HepG2 (cell line): ENCODE data around the gene OPTN. TPM values are rescaled to one million over a fixed set of nuclear protein-coding genes. Genes with fewer than 3 reads are reported as not detected.

ENCODE experiments used
- ARHGAP35 ChIP-seq: sonication (generic); formaldehyde crosslinking; IDR thresholded peaks from 2 replicates; pipeline ENCODE4 v1.9.0; 2022; ENCODE audit warnings: mild to moderate bottlenecking, inconsistent platforms, moderate library complexity, missing genetic modification reagents, borderline replicate concordance
- CBFB ChIP-seq: sonication (generic); formaldehyde crosslinking; IDR thresholded peaks from 2 replicates; pipeline ENCODE4 v1.4.0; 2020; ENCODE audit warnings: missing genetic modification reagents
- ESRRA ChIP-seq: sonication (generic); formaldehyde crosslinking; IDR thresholded peaks from 2 replicates; pipeline ENCODE4 v1.5.1; 2020; ENCODE audit warnings: mild to moderate bottlenecking, low read depth, missing genetic modification reagents
- HIC2 ChIP-seq: sonication (generic); formaldehyde crosslinking; IDR thresholded peaks from 2 replicates; pipeline ENCODE4 v1.9.0; 2022; ENCODE audit warnings: low read depth, missing genetic modification reagents
- HMGA1 ChIP-seq: sonication (generic); formaldehyde crosslinking; conservative IDR thresholded peaks from 2 replicates; pipeline ENCODE4 v1.4.0; 2020; ENCODE audit warnings: missing genetic modification reagents
- IRF9 ChIP-seq: sonication (generic); formaldehyde crosslinking; IDR thresholded peaks from 2 replicates; pipeline ENCODE4 v1.8.0; 2022; ENCODE audit warnings: missing genetic modification reagents, mild to moderate bottlenecking, borderline replicate concordance
- SMC3 ChIP-seq: IDR thresholded peaks from 2 replicates; pipeline ENCODE4 v1.6.1; 2011; ENCODE audit warnings: low read length, improper control_type of control experiment
- SRSF4 ChIP-seq: fragments of 200-400 bp; formaldehyde crosslinking; IDR thresholded peaks from one replicate; pipeline ENCODE4 v1.6.1; 2018; ENCODE audit warnings: mild to moderate bottlenecking, low read depth, low read length, moderate library complexity; ENCODE audit not compliant: poor library complexity, severe bottlenecking
- THRA ChIP-seq: sonication (generic); formaldehyde crosslinking; IDR thresholded peaks from 2 replicates; pipeline ENCODE4 v1.4.0; 2020; ENCODE audit warnings: missing genetic modification reagents, borderline replicate concordance
- UBTF ChIP-seq: sonication (generic); formaldehyde crosslinking; IDR thresholded peaks from 2 replicates; pipeline ENCODE4 v1.4.0; 2020; ENCODE audit warnings: mild to moderate bottlenecking, missing genetic modification reagents
- ZBTB49 ChIP-seq: sonication (generic); formaldehyde crosslinking; IDR thresholded peaks from 2 replicates; pipeline ENCODE4 v1.4.0; 2020; ENCODE audit warnings: missing genetic modification reagents, borderline replicate concordance
- ZNF281 ChIP-seq: sonication (generic); formaldehyde crosslinking; IDR thresholded peaks from 2 replicates; pipeline ENCODE4 v1.4.0; 2020; ENCODE audit warnings: missing genetic modification reagents, borderline replicate concordance
- ZNF570 ChIP-seq: sonication (generic); formaldehyde crosslinking; IDR thresholded peaks from 2 replicates; pipeline ENCODE4 v1.4.0; 2020; ENCODE audit warnings: mild to moderate bottlenecking, missing genetic modification reagents, borderline replicate concordance
- ZNF607 ChIP-seq: sonication (generic); formaldehyde crosslinking; IDR thresholded peaks from 2 replicates; pipeline ENCODE4 v1.5.1; 2020; ENCODE audit warnings: missing genetic modification reagents, mild to moderate bottlenecking, borderline replicate concordance
- ZNF674 ChIP-seq: sonication (generic); formaldehyde crosslinking; IDR thresholded peaks from 2 replicates; pipeline ENCODE4 v1.5.0; 2020; ENCODE audit warnings: low read depth, mild to moderate bottlenecking, missing genetic modification reagents
- polyA plus RNA-seq, 8 experiments: library from polyadenylated mRNA; depleted of rRNA in 3 of 8; stranded (reverse) in 7 of 8; unstranded in 1 of 8; fragments of >200 nt; fragmentation: Illumina TruSeq in 4 of 8; extraction: Trizol in 4 of 8; gene quantifications; 2 replicates each; pipeline versions ENCODE4 v1.2.1 to v1.2.3, GENCODE V29; 2011 to 2016; ENCODE audit warnings: low read depth in 4 of 8, missing spikeins in 1 of 8, mixed read lengths in 1 of 8; ENCODE audit not compliant: insufficient read depth in 1 of 8
- total RNA-seq, 5 experiments: library from RNA; depleted of rRNA; stranded (reverse); fragments of >200 nt; fragmentation: Illumina TruSeq; extraction: Trizol; gene quantifications; 2 replicates each; pipeline ENCODE4 v1.2.3, GENCODE V29; 2016; ENCODE audit warnings: low read depth in 1 of 5

Gene OPTN
- total and polyA plus RNA-seq, 2 of the 13 experiments (the other 11 are each of a cell fraction or from before 2014, with no cell fraction given) = 13.4 to 46.6 TPM

- TF ChIP-seq HMGA1 (no peak), ZBTB49 (no peak), THRA (CRISPR knock-in tag) (no peak), SMC3 (0 out of 2 replicates have a peak, but pooled peaks have one; percentile 25), SRSF4 (no peak), UBTF (peak; percentile 30; the same call in 1 of the 2 replicates), ESRRA (CRISPR knock-in tag) (no peak), ARHGAP35 (CRISPR knock-in tag) (no peak), IRF9 (CRISPR knock-in tag) (no peak), CBFB (CRISPR knock-in tag) (no peak), ZNF674 (CRISPR knock-in tag) (no peak), HIC2 (CRISPR knock-in tag) (no peak), ZNF570 (CRISPR knock-in tag) (no peak), ZNF281 (CRISPR knock-in tag) (no peak), ZNF607 (CRISPR knock-in tag) (0 out of 2 replicates have a peak, but pooled peaks have one; percentile 45)
Measured at GRCh38 chr10:13099144-13099665, 758 bp upstream of the OPTN start (continued).
